GM13976 (cell line): ENCODE results near the gene MRPS17.

ENCODE experiments used
- DNase-seq: peaks from one replicate; pipeline ENCODE4 v3.0.0; 2012; ENCODE audit warnings: low spot score
- CTCF ChIP-seq: IDR thresholded peaks from 2 replicates; pipeline ENCODE4 v1.5.1; 2012; ENCODE audit warnings: borderline replicate concordance, mild to moderate bottlenecking; ENCODE audit not compliant: insufficient read depth; ENCODE audit errors: extremely low read depth, missing control alignments, control extremely low read depth
- in situ Hi-C: fragments of 300-500 bp; cut with MboI; formaldehyde crosslinking; loops from one replicate; pipeline ENCODE4 v1.12.0; 2022; ENCODE audit warnings: low sequenced_read_pairs, mixed read lengths, inconsistent platforms; ENCODE audit not compliant: unreplicated experiment

Gene MRPS17

GRCh38 chr7:55970978-55971377 lies 19.3 kb downstream of the MRPS17 start:
- DNase-seq = no peak
- in situ Hi-C loops = no loop called here
- no peak for TF ChIP-seq CTCF

GRCh38 chr7:55973747-55974250 lies 22.1 kb downstream of the MRPS17 start:
- no peak for DNase-seq
- no peak for TF ChIP-seq CTCF
- in situ Hi-C loops = no loop called here

GRCh38 chr7:55975988-55976633 lies 24.4 kb downstream of the MRPS17 start:
- in situ Hi-C loops = no loop called here
- no peak for TF ChIP-seq CTCF
- no peak for DNase-seq

GRCh38 chr7:55977831-55978230 lies 26.2 kb downstream of the MRPS17 start:
- in situ Hi-C loops = no loop called here
- DNase-seq = no peak
- TF ChIP-seq CTCF = no peak

GRCh38 chr7:55980266-55980665 lies 28.6 kb downstream of the MRPS17 start:
- DNase-seq = no peak
- in situ Hi-C loops = no loop called here
- no peak for TF ChIP-seq CTCF

GRCh38 chr7:55983537-55983936 lies 31.9 kb downstream of the MRPS17 start:
- in situ Hi-C loops = no loop called here
- no peak for TF ChIP-seq CTCF
- no peak for DNase-seq
